Measurements from ENCODE around the gene RPL29.

GRCh38 chr3:52012699-52013098 is 17.0 kb upstream of the RPL29 start:
- no peak for TF ChIP-seq CTCF (IDR thresholded peaks at IDR 0.05)
- TF ChIP-seq POLR2A (IDR thresholded peaks at IDR 0.05): no peak

Measured in body of pancreas (tissue), 4 donors.